Muscle of arm (tissue), 12 donors: ENCODE measurements around the gene HMOX2. TPM values are rescaled to one million over a fixed set of nuclear protein-coding genes. Genes with fewer than 3 reads are reported as not detected.
A peak's percentile ranks its signal among the peaks of the same experiment; 100 is the strongest.

Source experiments
- DNase-seq: peaks from one replicate; pipeline ENCODE4 v3.0.0-alpha.2; 2013
- polyA plus RNA-seq, 12 donors: library from polyadenylated mRNA; unstranded; fragments of 120-200 nt; gene quantifications; one replicate each; pipeline ENCODE4 v1.2.1, GENCODE V29; 2013; ENCODE audit not compliant: insufficient read length in 12 of 12

The HMOX2 gene
- polyA plus RNA-seq, 12 donors = 30.4 to 52.1 (median 37.3) TPM; not detected in 1

- no peak for DNase-seq
These were observed 22.5 kb downstream of the HMOX2 start for GRCh38 chr16:4498546-4499195.

DNA sequence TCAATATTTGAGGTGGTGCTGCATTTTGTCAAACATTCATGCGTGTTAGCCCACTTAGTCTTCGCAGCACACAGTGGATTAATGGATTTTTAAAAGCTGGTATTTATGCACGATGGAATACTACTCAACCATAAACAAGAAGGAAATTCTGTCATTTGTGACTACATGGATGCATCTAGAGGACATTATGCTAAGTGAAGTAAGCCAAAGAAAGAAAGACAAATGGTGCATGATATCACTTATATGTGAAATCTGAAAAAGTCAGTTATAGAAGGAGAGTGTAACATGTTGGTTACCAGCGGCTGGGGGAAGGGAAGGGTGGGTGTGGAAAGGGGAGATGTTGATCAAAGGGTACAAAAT, 23.0 kb downstream of the HMOX2 start:
- no peak for DNase-seq

- DNase-seq = no peak
These were observed 24.1 kb downstream of the HMOX2 start for GRCh38 chr16:4500272-4500671.

- no peak for DNase-seq
These were observed 24.9 kb downstream of the HMOX2 start for GRCh38 chr16:4501071-4501478.

DNA sequence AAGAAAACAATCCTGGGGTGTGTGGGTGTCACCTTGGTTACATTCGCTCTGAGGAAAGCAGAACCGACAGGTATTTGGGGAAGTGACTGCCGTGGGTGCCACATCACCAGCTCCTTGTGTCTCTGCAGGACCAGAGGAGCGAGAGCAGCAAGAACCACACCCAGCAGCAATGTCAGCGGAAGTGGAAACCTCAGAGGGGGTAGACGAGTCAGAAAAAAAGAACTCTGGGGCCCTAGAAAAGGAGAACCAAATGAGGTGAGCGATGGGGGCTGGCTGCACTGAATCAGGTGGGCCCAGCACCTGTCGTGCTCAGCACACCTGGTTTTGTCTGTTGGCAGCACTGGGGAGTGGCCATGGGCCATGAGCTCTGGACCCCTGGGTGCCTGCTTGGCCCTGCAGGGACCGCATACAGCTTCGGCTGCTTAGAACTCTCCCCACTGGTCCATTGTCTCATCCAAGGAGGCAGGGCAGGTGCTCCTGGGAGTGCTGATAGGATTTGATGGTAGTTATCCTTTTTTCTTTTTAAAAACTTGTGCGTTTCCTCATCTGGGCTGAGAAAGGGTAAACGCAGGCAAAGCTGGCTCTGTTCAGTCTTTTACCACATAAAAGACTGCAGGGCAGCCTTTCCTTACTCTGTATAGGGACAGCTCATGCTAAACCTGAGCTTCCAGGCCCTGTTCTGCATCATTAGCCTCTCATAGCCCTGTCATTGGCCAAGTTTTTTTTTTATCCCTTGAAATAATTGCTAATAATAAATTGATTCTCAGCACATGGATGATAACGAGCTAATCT, 29.4 kb downstream of the HMOX2 start:
- DNase-seq = no peak

- peak; percentile 80 for DNase-seq
These were observed 30.3 kb downstream of the HMOX2 start for GRCh38 chr16:4506450-4506849.

- DNase-seq = no peak
These were observed 31.6 kb downstream of the HMOX2 start for GRCh38 chr16:4507588-4508345.

GRCh38 chr16:4508806-4509205, 32.6 kb downstream of the HMOX2 start:
- no peak for DNase-seq

- no peak for DNase-seq
These were observed 33.2 kb downstream of the HMOX2 start for GRCh38 chr16:4509420-4509819.

- no peak for DNase-seq
These were observed 33.9 kb downstream of the HMOX2 start for GRCh38 chr16:4510131-4510530.

DNA sequence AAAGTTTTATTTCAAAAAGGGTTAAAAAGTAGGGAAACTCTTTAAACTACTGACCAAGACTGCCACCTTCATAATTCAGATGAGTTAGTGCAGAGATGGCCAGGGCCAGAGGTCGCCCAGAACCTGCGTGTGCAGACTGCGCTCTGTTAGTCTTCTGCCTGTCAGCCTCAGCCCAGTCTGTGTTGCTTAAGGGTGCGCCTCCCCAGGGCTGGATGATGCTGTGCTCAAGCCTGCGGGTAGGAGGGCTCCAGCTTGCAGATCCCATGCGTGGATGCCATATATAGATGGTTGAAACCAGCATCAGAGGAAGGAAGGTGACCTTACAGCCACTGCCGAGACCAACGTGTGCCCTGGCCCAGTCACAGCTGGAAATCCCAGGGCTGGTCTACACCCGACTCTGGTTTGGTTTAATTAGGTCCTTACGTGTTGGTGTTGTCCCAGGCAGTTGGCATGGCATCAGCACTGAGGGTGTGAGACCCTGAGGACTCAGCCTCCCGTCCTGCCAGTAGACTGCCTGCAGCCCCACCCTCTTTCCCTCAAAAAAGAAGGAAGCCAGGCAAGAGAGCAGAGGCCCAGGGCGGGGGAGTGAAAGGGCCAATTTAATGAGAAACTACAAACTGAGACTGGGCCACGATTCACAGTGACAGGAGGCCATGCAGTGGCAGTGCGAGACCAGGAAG, 34.7 kb downstream of the HMOX2 start:
- no peak for DNase-seq

GRCh38 chr16:4511441-4512082, 35.4 kb downstream of the HMOX2 start:
- DNase-seq = no peak

DNA sequence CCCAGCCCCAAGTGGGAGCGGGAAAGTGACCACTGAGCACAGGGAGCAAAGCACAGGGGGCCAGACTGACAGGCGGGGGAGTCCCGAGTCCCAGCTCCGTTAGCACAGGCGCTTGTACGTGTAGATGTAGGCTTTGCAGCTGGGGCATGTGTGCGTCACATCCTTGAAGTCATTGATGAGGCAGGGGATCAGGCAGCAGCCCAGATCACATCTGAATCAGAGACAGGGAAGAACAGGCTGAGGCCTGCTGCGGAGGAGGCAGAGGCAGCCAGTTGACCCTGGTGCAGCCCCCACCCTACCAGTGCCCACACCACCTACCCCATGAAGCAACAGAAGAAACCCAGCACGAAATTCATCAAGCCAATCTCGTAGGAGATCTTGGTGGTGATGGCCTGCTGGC, 36.3 kb downstream of the HMOX2 start:
- no peak for DNase-seq

- DNase-seq = no peak
These were observed 37.1 kb downstream of the HMOX2 start for GRCh38 chr16:4513086-4513860.

DNA sequence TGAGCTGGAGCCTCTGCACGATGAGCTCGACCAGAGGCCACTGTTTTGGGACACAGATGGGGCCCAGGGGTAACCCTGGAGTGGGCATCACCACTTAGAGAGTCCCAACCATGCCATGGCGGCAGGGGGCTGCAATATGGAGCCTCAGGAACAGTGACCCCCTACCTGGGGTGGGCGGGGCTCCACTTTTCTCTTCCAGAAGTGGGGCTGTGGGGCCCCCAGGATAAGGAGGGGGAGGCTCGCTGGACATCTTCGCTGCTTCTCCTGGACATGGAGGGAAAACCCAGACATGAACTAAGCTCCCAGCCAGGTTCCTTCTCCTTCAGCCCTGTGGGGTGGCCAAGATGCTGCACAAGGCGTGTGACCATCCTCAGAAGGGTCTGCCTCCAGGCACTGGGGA, 37.7 kb downstream of the HMOX2 start:
- DNase-seq = no peak

- DNase-seq = no peak
These were observed 38.4 kb downstream of the HMOX2 start for GRCh38 chr16:4514606-4515005.

DNA sequence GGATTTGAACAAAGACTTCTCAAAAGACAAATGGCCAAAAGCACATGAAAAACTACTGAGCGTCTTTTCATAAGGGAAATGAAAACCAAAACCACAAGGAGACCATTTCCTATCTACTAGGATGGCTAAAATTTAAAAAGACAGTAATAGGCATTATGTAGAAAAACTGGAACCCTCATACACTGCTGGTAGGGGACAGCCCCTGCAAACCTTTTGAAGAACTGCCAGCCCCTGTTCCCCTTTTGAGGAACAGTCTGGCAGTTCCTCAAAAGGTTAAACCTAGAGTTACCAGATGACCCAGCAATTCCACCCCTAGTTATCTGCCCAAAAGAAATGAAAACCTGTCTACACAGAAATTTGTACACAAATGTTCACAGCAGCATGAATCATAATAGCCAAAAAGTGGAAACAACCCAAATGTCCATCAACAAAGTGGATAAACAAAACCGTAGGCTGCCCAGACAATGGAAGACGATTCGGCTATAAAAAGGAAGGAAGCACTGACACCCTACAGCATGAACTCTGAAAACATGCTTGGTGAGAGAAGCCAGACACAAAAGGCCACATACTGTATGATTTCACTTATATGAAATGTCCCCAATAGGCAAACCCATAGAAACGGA, 39.5 kb downstream of the HMOX2 start:
- DNase-seq = no peak

DNA sequence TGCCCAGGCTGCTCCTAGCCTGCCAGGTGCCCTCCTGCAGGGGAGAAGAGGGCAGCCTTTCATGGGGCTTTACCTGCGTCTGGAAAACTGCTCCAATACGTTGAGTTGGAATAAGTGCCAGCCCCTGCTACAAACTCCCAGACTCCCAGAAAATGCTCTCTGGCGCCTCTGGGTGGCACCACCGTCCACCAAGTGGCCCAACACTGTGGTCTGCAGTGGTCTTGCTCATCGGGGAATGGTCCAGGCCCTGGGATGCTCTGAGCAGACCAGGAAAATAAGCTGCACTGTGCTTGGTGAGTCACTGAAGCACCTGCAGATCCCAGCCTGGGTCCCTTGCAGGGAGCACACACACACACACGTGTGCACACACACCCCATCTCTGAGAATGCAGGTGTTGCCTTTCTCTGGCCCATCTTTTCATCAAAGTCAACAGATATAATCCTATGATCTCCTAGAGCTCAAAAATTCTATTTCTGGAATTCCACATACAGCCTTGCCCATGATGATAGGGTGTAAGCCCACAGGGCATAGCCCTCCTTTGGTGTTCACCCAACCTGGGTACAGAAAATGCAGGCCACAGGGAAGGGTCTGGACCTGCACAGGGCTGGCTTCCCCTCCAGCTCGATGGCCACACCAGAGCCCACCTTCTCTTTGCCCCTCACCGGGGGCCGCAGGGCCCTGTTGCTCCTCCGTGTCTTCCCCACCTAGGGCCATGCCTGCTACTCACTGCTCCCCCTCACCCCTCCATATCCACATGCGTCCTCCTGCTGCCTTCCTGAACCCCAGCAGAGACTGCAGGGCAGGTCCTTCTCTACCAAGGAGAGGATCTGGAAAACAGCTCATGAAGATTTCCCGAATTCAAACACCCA, 41.8 kb downstream of the HMOX2 start:
- no peak for DNase-seq

GRCh38 chr16:4519274-4520058, 43.3 kb downstream of the HMOX2 start:
- DNase-seq = no peak
